Osteoblast (primary cell): ENCODE data around the gene EPB41L5. TPM values are rescaled to one million over a fixed set of nuclear protein-coding genes. Genes with fewer than 3 reads are reported as not detected.
"Not testable (repeated sequence)": the region's sequence is repeated elsewhere in the genome, so short reads cannot be mapped to it uniquely, and the experiment has no call there.

Source experiments
- DNase-seq: peaks from one replicate; pipeline ENCODE4 v3.0.0; 2011; ENCODE audit warnings: low spot score, mixed read lengths; ENCODE audit not compliant: insufficient read length; ENCODE audit errors: missing footprints
- H2AFZ ChIP-seq: 2 replicates; pipeline ENCODE4 v1.6.0; 2011; ENCODE audit warnings: mild to moderate bottlenecking, low read length
- H3K27ac ChIP-seq: 2 replicates; pipeline ENCODE4 v1.5.1; 2011; ENCODE audit warnings: mild to moderate bottlenecking, low read depth, low read length, moderate library complexity
- H3K27me3 ChIP-seq: 2 replicates; pipeline ENCODE4 v1.6.0; 2012; ENCODE audit warnings: mild to moderate bottlenecking, control low read depth, inconsistent platforms, low read length, moderate library complexity; ENCODE audit not compliant: insufficient read depth
- H3K36me3 ChIP-seq: 2 replicates; pipeline ENCODE4 v1.5.1; 2011; ENCODE audit warnings: mild to moderate bottlenecking, low read length, control low read depth, moderate library complexity; ENCODE audit not compliant: insufficient read depth
- H3K4me1 ChIP-seq: 2 replicates; pipeline ENCODE4 v1.5.1; 2011; ENCODE audit warnings: mild to moderate bottlenecking, low read length, control low read depth, moderate library complexity; ENCODE audit not compliant: insufficient read depth
- H3K4me2 ChIP-seq: 2 replicates; pipeline ENCODE4 v1.6.0; 2011; ENCODE audit warnings: mild to moderate bottlenecking, low read length; ENCODE audit not compliant: insufficient read depth
- H3K4me3 ChIP-seq: fragments of 200-600 bp; sonication (generic); 3 replicates; pipeline ENCODE4 v1.5.1; 2012; ENCODE audit warnings: mild to moderate bottlenecking, low read length, inconsistent platforms; ENCODE audit not compliant: insufficient read depth
- H3K79me2 ChIP-seq: 2 replicates; pipeline ENCODE4 v1.6.0; 2012; ENCODE audit warnings: mild to moderate bottlenecking, low read length, control low read depth, inconsistent platforms; ENCODE audit not compliant: insufficient read depth
- H3K9me3 ChIP-seq: 2 replicates; pipeline ENCODE4 v1.5.1; 2011; ENCODE audit warnings: low read depth, low read length, control low read depth
- H4K20me1 ChIP-seq: 2 replicates; pipeline ENCODE4 v1.6.0; 2012; ENCODE audit warnings: mild to moderate bottlenecking, low read length, control low read depth; ENCODE audit not compliant: insufficient read depth
- total RNA-seq: library from RNA; depleted of rRNA; stranded (reverse); fragments of >200 nt; gene quantifications from 2 replicates; pipeline ENCODE4 v1.2.3, GENCODE V29; 2012
- TF ChIP-seq, protein P1 (sequence below): IDR thresholded peaks from 2 replicates; pipeline ENCODE4 v1.5.1; 2011; ENCODE audit warnings: mild to moderate bottlenecking, low read depth, low read length, moderate library complexity; ENCODE audit errors: extremely low read depth

EPB41L5 gene
- total RNA-seq, 1 donor: 9.4 TPM

DNA sequence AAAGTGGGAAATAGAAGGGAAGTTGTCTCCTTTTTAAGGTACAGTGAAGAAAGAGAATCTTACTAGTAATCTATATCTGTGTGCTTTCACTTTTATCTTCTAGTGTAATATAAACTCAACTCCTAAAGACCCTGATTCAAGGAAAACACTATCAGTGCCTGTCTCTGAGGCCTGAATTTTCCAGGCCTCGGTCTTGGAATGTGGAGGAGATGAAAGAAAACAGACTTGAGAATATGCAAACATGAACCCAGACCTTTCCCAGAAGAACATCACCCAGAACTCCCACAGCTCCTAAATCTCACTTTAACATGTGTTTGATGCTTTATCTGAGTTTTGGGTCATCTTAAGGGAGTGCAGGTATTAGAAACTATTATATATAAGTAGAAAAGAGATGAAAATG lies 51.8 kb downstream of the EPB41L5 start:
- Histone ChIP-seq H2AFZ (peak overlapping the region; percentile 66), H4K20me1 (no peaks in the 10 kb centered on the region), H3K9me3 (no peaks in the 10 kb centered on the region), H3K27ac (no peak overlapping the region), H3K4me2 (no peak overlapping the region), H3K27me3 (no peaks in the 10 kb centered on the region), H3K79me2 (no peaks in the 10 kb centered on the region), H3K36me3 (no peaks in the 10 kb centered on the region), H3K4me1 (no peaks in the 10 kb centered on the region), H3K4me3 (no peak overlapping the region)
- TF ChIP-seq, protein P1, sequence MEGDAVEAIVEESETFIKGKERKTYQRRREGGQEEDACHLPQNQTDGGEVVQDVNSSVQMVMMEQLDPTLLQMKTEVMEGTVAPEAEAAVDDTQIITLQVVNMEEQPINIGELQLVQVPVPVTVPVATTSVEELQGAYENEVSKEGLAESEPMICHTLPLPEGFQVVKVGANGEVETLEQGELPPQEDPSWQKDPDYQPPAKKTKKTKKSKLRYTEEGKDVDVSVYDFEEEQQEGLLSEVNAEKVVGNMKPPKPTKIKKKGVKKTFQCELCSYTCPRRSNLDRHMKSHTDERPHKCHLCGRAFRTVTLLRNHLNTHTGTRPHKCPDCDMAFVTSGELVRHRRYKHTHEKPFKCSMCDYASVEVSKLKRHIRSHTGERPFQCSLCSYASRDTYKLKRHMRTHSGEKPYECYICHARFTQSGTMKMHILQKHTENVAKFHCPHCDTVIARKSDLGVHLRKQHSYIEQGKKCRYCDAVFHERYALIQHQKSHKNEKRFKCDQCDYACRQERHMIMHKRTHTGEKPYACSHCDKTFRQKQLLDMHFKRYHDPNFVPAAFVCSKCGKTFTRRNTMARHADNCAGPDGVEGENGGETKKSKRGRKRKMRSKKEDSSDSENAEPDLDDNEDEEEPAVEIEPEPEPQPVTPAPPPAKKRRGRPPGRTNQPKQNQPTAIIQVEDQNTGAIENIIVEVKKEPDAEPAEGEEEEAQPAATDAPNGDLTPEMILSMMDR: no peak
- peak; percentile 18 for DNase-seq

DNA sequence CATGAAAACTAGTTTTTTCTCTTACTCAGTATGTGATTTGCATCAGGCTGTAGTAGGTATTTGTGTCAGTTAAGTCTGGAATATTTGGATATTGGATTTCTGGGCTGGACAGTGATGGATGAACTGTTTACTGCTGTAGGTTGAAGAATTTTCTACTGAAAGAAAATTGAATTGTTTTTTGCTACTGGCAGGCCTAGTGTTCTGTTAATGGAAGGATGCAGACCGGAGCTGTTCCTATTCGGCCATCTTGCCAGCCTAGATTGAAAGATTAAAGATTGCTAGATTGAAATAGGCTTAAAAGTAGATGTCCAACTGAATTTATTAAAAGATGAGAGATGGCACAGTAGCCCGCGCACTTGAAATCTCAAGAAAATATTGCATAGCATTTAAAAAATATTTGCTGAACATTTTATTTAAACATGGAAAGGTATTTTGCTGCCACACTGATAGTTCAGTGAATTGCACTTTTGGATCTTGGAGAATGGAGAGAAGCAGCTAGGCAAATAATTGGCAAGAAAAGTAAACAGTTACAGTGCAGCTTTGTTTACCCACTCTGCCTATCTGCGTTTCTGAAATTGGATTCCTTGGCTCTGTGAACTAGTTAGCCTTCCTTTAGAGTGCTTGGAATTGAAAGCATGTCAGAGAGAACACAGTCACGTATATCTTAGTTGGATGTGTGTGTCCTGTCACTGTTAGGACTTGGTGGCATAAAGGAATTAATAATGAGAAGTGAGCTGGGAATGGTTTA lies 54.1 kb downstream of the EPB41L5 start:
- Histone ChIP-seq H3K4me1 (no peaks in the 10 kb centered on the region), H3K27ac (no peak overlapping the region), H3K27me3 (no peaks in the 10 kb centered on the region), H3K4me2 (no peak overlapping the region), H2AFZ (peak overlapping the region; percentile 45), H3K79me2 (no peaks in the 10 kb centered on the region), H3K36me3 (no peaks in the 10 kb centered on the region), H4K20me1 (no peaks in the 10 kb centered on the region), H3K9me3 (no peaks in the 10 kb centered on the region), H3K4me3 (no peak overlapping the region)
- no peak for DNase-seq
- TF ChIP-seq, protein P1: no peak

DNA sequence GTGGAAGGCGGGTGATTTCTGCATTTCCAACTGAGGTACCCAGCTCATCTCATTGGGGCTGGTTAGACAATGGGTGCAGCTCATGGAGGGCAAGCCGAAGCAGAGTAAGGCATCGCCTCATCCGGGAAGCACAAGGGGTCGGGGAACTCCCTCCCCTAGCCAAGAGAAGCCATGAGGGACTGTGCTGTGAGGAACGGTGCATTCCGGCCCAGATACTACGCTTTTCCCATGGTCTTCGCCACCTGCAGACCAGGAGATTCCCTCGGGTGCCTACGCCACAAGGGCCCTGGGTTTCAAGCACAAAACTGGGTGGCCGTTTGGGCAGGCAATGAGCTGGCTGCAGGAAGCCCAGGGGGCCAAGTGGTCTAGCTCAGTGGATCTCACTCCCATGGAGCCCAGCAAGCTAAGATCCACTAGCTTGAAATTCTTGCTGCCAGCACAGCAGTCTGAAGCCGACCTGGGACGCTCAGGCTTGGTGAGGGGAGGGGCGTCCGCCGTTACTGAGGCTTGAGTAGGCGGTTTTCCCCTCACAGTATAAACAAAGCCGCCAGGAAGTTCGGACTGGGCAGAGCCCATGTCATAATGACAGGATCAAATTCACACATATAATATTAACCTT lies 55.3 kb downstream of the EPB41L5 start:
- not testable (repeated sequence) for H3K4me3 ChIP-seq, DNase-seq, H4K20me1 ChIP-seq, H3K4me2 ChIP-seq, H2AFZ ChIP-seq, H3K79me2 ChIP-seq, H3K36me3 ChIP-seq, H3K27ac ChIP-seq, H3K4me1 ChIP-seq, H3K9me3 ChIP-seq, H3K27me3 ChIP-seq

GRCh38 chr2:120075545-120075944 lies 62.7 kb downstream of the EPB41L5 start:
- Histone ChIP-seq H3K4me2 (no peak overlapping the region), H3K9me3 (no peaks in the 10 kb centered on the region), H3K36me3 (no peaks in the 10 kb centered on the region), H4K20me1 (no peaks in the 10 kb centered on the region), H3K27ac (no peak overlapping the region), H3K4me1 (no peaks in the 10 kb centered on the region), H3K79me2 (no peaks in the 10 kb centered on the region), H3K4me3 (no peak overlapping the region), H3K27me3 (no peaks in the 10 kb centered on the region), H2AFZ (no peak overlapping the region)
- TF ChIP-seq, protein P1: no peak
- DNase-seq: no peak
